Anterior cingulate cortex (tissue), 58 donors: ENCODE data around the gene ZYX.

Experiments used
- DNase-seq, 58 donors: peaks; one replicate each; lab custom pipeline; 2025; lab: John Stamatoyannopoulos, UW

The ZYX gene, protein sequence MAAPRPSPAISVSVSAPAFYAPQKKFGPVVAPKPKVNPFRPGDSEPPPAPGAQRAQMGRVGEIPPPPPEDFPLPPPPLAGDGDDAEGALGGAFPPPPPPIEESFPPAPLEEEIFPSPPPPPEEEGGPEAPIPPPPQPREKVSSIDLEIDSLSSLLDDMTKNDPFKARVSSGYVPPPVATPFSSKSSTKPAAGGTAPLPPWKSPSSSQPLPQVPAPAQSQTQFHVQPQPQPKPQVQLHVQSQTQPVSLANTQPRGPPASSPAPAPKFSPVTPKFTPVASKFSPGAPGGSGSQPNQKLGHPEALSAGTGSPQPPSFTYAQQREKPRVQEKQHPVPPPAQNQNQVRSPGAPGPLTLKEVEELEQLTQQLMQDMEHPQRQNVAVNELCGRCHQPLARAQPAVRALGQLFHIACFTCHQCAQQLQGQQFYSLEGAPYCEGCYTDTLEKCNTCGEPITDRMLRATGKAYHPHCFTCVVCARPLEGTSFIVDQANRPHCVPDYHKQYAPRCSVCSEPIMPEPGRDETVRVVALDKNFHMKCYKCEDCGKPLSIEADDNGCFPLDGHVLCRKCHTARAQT

DNA sequence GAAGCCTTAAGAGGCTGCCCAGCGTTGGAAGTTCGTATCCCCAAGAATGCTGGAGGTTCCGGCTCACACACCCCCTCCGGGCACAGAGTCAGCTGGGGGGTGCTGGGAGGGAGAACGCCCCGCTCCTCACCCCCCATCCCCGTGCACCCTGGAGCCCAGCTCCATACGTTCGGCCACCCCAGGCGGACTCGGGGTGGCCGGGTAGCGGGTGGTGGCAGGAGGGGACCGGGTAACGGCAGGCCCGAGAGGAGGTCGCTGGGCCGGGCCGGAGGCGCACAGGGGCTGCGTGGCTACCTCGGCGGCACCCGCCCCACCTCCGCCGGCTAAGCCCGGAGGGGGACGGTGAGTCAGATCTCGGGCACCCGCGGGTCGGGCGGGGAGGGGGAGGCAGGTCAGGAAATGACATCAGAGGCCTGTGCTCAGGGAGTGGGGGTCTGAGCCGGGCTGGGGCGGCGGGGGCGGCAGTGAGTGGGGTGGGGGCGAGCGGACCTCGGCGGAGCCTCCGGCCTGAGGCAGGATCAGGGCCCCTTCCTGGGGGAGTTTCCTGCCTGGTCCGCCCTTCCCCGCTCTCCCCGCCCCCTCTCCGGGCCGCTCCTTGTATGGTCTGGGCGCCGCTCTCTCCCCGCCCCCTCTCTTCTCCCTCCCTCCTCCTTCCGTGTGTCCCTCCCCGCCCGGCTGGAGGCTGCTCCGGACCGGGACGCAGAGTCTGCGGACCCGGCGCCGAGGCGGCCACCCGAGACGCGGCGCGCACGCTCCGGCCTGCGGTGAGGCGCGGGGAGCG lies at the start of gene ZYX:
ZYX (plus strand) TSS at position 700 of the 781 bp plus-strand sequence. CDS start 227 bp downstream, outside the sequence.
- DNase-seq, result peak in 56 of 58 donors; percentile 52 to 95 (median 81)

DNA sequence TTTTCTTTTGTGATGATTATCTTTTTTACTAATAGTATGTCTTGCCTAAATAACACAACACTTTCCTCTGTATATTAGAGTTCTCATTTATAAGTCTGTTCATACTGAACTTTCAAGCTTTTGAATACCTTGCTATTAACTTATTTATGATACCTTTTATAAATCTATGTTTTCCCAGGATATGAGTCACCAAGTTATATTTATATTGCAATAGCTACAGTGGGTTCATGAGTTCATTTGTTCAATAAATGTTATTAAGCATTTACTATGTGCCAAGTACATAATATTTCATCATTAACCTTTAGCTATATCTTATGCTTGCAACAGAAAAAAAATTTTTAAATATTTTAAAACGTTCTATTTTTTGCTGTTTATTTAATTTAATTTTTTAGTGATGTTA lies 46.9 kb upstream of the ZYX start:
- DNase-seq, result no peak

DNA sequence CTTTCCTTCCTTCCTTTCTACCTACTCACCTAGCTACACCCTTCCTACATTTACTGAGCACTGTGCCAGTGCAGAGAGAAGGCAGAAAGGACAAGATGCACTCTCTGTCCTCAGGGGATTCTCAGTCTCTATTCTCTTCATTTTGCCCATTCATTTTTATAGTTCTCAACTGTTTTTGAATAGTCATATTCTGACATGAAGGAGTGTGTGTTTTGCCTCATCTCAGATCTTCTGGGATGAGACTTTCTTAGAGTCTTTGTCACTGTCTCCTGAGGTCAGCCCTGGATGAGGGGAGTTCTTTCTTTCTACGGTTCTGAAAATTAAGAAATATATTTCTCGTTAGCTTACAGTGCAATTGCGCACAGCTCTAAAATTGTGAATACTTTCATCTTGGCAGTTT lies 43.9 kb upstream of the ZYX start:
- no peak for DNase-seq

DNA sequence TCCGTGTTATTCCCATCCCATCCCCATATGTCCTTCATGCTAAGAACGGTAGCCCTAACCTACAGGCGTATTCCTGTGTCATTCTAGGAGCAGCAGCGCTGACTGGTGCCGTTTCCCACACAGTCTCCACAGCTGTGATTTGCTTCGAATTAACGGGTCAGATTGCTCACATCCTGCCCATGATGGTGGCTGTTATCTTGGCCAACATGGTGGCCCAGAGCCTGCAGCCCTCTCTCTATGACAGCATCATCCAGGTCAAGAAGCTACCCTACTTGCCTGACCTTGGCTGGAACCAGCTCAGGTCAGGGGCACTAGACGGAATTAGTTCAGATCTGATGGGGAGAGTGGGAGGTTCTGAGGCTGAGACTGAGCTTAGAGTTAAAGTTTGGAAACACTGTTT lies 39.3 kb upstream of the ZYX start:
- DNase-seq, result no peak

DNA sequence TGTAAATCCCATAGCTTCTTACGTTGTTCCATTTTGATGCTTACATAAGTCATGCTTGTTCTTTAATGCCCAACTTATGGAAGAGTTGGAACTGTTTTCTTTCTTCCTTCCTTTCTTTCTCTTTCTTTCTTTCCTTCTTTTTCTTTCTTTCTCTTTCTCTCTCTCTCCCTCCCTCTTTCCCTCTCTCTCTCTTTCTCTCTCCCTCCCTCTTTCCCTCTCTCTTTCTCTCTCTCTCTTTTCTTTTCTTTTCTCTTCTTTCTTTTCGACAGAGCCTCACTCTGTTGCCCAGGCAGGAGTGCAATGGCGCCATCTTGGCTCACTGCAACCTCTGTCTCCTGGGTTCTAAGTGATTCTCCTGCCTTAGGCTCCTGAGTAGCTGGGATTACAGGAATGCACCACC lies 37.5 kb upstream of the ZYX start:
- no peak for DNase-seq

DNA sequence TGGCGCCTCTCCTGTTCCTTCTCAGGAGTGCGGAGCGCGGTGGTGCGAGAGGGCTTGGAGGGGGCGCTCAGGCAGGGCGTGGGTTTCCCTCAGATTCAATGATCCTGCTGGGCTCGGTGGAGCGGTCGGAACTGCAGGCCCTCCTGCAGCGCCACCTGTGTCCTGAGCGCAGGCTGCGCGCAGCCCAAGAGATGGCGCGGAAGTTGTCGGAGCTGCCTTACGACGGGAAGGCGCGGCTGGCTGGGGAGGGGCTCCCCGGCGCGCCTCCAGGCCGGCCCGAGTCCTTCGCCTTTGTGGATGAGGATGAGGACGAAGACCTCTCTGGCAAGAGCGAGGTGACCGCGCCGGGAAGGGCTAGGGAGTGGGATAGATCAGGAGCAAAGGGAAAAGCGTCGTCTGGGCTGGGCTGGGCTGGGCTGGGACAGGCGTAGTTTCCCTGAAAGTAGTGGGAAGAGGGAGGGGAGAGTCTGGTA lies 35.7 kb upstream of the ZYX start:
- peak in 3 of 58 donors; percentile 11 to 22 (median 12) for DNase-seq

DNA sequence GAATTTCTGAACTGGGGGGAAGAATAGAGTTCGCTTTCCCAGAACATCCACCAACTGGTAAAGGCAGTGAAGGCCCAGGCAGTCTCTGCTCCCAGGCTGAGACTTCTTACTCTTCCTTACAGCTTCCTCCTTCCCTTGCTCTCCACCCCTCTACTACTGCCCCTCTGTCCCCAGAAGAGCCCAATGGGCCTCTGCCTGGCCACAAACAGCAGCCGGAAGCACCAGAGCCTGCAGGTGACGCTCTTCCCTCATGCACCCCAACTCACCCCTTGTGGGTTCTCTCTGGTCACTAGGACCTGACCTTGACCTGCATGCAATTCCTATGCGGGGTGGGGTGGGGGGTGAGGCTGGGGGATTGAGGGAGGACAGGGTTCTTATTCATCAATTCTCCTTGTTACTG lies 35.1 kb upstream of the ZYX start:
- no peak for DNase-seq

DNA sequence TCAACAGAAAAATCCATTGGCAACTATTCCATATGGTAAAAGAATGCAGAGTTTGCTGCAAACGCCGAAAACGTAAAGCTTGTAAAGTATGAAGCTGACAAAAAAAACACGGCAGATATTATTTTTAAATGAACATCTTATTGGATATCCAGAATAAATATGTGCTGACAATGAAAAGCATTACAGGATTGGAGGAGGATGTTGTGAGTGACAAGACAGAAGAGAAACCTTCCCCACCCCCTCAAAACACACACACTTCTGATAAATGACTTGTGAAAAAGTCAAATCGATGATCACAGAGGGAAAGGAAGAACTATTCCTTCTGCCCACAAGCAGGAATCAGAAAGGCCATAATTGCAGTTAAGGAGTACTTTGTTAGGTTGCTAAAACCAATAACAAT lies 33.2 kb upstream of the ZYX start:
- DNase-seq, result no peak

DNA sequence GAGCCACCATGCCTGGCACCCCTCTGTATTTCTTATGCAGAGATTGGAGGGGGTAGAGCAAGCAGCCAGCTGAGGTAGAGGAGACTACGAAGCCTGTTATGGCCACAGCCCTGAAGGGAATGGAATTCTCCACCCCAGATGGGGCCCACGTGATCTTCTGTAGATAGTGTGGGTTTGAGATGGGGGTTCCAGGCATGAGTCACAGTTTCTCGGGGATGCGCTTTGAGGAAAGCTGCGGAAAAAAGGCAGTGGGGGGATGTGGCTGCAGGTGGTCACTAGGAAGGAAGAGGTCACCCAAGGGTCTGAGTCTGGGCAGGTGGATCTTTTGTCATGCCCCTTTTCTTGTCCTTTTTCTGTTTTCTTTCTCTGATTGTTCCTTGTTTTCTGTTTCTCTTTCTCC lies 30.1 kb upstream of the ZYX start:
- peak in 17 of 58 donors; percentile 11 to 73 (median 45) for DNase-seq

DNA sequence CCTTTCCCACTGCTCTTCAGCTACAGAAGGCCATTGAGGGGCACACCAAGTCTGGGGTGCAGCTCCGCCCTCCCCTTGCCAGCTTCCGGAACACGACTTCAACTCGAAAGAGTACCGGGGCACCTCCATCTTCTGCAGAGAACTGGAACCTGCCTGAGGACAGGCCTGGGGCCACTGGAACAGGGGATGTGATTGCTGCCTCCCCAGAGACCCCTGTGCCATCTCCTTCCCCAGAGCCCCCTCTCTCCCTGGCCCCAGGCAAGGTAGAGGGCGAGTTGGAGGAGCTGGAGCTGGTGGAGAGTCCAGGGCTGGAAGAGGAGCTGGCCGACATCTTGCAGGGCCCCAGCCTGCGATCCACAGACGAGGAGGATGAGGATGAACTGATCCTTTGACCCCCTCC lies 29.6 kb upstream of the ZYX start:
- DNase-seq, result no peak

DNA sequence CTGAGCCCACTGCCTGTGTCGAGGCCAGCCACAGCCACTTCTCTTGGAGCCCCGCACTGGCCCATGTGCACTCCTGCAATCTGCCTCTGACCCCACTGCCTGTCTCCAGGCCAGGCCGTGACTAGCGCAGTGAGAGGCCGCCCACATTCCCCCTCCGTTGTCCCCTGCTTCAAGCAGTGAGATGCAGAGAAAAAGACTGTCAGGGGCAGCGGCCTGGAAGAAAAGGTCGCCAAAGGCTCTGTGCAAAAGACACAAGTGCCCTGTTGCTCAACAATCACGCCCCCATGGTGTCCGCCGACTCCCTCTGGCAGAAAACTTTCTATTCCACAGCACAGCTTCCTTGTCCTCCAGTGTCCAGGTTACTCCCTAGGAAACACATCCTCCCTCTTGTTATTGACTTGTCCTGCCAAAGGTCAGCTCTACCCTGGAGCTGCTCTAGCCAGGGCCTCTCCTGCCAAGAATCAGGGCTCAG lies 28.6 kb upstream of the ZYX start:
- DNase-seq, result no peak

DNA sequence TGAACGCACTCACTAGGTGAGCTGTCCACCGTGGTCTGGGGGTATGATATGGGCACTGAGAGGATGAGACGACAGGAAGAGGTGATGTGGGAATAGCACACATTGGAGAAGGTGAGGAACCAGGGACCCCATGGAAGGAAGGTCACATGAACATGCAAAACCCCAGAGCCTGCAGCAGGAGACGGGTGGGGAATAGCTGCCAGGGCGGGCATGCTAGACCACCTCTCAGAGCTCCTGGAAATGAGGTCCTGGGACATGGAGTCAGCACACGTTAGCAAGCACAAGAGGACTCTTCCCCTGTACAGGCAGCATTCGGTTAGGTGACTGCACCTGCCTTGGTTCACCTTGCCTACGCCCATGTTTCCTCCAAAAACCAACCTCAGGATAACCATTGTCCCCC lies 26.8 kb upstream of the ZYX start:
- no peak for DNase-seq

DNA sequence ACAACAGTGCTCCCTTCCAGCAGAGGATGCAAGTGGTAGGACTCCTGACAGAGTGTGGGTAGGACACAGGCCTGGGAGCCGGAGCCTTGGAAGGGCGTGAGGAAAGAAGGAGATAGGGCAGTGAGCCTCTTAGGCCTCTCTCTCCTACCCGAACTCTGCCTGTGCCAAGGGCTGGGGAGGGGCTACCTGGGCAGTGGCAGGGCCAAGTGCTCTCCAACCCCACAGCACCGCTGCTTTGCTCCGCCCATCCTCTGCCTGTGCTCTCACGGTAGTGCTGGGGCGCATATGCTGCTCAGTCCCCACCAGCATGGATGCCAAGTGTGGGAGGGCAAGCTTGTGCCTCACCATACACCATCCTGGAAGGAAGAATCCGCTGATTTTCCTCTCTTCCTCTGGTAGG lies 26.2 kb upstream of the ZYX start:
- DNase-seq, result no peak

DNA sequence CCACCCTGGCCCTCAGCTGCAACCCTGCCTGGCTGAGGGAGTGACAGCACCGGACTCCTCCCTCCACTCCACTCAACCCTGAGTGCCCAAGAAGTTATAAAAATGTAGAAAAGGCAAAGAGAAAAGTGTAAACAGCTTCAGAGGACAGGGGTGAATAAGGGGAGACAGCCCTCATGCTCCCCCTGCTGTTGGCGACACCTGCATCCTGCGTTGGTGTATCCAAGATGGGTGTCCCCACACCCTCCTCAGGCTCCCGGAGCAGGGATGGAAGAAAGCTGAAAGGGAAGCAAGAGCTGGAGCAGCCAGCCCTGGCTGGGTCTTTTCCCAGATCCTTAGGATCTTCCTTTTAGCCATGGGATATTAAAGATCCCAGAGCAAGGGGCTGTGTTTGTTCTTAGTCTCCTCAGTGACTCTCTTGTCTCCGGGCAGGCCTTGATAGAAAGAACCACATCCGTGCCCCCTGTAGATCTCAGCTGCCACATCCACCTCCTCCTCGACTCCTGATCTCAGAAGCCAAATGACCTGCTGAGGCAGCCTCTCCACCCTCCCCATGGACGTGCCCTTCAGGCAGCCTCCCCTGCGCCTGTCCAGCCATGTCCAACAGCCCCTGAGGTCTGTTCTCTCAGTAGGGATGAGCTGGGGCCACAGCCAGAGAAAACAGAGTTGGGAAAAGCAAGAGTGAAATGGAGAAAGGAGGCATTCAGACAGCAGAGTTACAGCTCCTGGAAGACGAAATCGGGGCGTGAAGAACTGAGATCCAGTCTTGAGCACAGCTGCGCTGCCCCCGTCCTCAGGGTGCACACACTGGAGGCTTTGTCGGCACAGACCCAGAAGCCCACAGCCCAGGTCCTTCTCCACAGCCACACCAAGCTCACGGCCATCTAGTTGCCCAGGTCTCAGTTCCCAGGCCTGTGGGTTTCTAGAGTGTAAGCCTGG lies 25.4 kb upstream of the ZYX start:
- DNase-seq, result no peak

DNA sequence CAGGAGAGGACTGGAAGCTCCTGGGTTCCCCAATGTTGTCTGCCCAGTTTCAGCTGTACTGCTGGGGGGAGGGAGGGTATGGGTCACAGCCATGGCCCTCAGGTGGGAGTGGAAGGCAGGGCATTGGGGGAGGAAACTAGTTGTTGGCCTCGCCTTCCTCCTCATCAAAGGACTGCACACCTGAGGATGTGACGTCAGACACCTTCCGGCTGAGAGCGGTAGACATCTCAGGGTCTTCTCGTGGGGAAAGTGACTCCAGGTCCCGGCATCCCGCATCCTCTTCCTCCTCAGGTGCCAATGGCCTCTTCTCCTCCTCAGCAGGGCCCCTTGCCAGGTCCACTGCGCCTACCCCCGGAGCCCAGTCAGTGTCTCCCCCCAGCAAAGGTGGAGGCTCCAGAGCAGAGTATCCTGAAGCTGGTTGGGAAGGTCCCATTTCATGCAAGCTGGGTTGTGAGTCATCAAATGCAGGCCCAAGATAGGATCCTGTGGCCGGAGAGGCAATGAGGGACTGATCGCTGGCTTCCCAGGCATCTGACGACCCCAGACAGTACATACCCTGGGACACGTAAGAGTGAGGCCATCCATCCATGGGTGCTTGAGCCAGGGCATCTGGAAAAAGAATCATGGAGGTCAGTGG lies 24.6 kb upstream of the ZYX start:
- DNase-seq, result no peak

DNA sequence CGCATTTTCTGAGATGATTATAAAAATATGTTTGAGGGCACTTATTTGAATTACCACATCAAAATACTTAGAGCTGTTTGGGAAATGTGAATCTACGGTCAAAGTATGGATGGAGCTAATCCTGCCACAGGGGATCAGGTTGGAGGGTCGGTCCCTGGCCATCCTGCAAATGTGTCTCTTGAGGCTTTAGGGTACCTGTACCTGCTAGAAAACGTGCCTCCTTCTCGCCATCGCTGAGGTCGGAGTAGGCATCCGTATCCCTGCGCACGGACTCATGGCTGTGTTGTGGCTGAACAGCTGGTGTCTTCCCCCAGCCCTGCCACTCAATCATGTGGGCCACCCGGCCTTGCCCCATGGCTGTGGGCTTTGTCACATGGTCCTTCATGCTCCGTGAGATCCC lies 22.5 kb upstream of the ZYX start:
- DNase-seq, result no peak

DNA sequence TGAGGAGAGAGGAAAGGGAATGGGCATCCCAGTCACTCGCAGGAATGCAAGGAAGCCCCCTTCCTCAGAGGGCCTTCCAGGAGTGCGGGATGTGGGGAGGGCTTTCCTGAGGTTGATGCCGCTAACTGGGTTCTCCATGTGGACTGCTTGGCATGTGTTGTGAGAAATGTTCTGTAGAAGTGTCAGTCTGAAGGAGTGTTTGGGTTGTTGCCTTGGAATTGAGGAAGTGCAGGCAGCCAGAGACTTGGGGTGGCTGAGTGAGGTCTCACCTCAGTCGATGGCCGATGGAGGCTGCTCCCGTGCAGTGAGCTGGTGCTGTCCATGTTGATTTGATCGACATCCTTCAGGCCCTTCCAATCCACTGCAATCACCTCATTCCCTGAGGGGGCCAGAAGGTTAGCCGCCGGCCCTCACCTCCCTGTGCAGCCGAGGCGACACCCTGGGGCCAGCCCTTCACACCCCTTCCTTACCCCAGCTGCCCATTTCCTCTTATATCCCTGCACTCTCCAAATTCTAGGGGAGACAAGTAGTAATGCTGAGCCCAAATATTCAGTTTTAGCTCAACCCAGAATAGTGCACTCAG lies 21.3 kb upstream of the ZYX start:
- no peak for DNase-seq

DNA sequence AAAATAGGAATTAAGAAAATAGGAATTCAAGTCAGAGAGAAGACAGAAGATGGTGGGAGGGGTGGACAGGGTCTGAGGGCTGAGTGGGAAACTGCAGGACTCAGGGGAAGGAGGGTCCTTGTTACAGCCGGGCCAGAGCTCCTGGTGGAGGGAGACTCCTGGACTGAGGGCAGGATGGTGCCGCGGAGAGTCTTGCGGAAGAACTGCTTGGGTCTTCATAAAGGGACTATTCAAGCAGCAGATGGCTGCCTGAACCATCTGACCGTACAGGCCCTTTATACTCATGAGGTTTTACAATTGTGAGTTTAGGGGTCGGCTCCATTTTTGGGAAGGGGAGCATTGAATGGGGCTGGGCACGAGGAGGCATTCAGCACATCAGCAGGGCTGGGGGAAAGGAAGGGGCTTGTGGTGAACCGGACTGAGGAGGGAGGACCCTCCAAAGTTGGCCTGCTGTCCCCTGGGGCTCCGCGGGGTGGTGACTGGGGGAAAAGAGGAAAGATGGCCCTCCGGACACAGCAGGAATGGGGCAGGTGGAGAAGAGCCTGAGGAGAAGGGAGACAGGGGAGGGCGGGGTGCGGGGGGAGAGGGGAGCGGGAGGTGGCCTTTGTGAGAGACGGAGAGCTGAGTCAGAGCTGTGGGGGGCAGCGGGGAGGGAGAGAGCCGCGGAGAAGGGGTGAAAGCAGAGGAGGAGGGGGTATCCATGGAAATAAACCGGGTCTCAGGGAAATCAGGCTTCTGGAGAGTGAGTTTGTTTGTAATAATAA lies 20.2 kb upstream of the ZYX start:
- DNase-seq, result peak in 25 of 58 donors; percentile 16 to 68 (median 42)
